GM19328 (cell line): Measurements from ENCODE around the gene VEGFA.

Experiments
- ATAC-seq: cut with Tn5 transposase; IDR thresholded peaks from one replicate; pipeline ENCODE4 v1.9.1; 2021; ENCODE audit warnings: mild to moderate bottlenecking, moderate library complexity; ENCODE audit not compliant: unreplicated experiment

Gene VEGFA

GRCh38 chr6:43771858-43772680 lies 2.1 kb downstream of the VEGFA start:
- no peak for ATAC-seq

GRCh38 chr6:43772681-43773049 lies 2.7 kb downstream of the VEGFA start:
- ATAC-seq, result no peak

GRCh38 chr6:43773050-43773979 lies 3.3 kb downstream of the VEGFA start:
- no peak for ATAC-seq

DNA sequence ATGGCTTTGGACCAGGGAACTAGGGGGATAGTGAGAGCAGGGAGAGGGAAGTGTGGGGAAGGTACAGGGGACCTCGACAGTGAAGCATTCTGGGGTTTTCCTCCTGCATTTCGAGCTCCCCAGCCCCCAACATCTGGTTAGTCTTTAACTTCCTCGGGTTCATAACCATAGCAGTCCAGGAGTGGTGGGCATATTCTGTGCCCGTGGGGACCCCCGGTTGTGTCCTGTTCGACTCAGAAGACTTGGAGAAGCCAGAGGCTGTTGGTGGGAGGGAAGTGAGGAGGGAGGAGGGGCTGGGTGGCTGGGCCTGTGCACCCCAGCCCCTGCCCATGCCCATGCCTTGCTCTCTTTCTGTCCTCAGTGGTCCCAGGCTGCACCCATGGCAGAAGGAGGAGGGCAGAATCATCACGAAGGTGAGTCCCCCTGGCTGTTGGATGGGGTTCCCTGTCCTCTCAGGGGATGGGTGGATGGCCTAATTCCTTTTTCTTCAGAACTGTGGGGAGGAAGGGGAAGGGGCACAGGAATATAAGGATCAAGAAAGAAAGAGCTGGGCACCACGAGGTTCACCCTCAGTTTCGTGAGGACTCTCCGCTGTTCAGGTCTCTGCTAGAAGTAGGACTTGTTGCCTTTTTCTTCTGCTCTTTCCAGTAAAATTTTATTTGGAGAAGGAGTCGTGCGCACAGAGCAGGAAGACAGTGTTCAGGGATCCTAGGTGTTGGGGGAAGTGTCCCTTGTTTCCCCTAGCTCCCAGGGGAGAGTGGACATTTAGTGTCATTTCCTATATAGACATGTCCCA lies 4.2 kb downstream of the VEGFA start:
- no peak for ATAC-seq

- no peak for ATAC-seq
These were observed 4.9 kb downstream of the VEGFA start for GRCh38 chr6:43774776-43775534.

DNA sequence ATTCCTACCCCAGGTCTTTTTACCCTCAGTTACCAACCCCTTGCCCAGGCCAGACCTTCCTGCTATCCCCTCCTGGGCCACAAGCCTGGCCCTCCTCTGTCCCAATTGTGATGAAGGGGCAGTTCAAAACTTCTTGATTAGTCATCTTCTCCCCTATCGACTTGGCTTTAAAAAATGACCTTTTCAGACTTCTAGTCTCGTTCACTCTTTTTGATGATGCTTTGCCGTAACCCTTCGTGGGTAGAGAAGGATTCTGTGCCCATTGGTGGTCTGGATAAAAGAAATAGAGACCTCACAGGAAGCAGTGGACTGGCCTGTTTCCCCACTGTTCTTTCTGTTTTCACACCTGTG lies 5.5 kb downstream of the VEGFA start:
- ATAC-seq, result no peak

DNA sequence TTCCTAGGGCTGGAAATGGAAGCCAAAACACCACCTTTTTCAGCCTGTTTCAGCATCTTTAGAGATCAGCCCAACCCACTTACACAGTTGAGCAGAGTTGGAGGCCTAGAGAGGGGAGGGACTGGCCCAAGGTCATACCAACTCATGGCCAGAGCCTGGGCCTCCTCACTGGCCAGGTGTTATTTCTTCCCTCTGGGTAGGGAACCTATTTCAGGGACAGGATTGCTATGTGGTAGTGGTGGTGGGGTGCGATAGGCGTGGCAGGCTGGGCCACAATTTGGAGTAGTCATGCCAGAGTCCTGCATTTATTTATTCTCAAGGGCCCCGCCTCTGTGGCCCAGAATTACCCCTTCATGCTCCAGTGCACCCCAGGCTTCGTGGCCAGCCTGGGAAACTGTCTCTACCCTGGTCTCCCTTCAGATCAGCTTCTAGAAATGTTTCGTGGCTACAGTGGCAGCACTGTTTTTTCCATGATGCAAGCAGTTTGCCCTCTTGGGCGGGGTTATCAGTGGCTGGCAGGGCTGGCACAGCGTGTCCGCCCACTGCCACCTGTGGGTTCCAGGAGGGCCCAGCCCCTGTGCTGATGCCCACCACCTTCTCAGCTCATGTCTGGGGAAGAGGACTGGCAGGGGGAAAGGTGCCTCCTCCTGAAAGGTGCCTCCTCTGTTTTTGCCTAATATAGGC lies 6.2 kb downstream of the VEGFA start:
- no peak for ATAC-seq

- no peak for ATAC-seq
These were observed 7.1 kb downstream of the VEGFA start for GRCh38 chr6:43776799-43777776.

DNA sequence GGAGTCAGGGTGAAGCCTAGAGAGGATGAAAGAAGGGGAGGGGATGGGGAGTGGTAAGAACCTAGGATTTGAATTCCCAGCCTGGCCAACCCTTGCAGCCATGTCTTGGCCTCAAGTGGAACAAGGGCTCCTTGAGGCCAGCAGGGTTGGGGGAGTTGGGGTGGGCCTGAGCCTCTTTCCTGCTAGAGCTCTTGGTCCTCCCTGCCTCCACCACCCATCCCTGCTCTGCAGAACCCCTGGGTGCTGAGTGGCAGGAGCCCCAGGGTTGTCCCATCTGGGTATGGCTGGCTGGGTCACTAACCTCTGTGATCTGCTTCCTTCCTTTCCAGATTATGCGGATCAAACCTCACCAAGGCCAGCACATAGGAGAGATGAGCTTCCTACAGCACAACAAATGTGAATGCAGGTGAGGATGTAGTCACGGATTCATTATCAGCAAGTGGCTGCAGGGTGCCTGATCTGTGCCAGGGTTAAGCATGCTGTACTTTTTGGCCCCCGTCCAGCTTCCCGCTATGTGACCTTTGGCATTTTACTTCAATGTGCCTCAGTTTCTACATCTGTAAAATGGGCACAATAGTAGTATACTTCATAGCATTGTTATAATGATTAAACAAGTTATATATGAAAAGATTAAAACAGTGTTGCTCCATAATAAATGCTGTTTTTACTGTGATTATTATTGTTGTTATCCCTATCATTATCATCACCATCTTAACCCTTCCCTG lies 8.3 kb downstream of the VEGFA start:
- ATAC-seq, result no peak

DNA sequence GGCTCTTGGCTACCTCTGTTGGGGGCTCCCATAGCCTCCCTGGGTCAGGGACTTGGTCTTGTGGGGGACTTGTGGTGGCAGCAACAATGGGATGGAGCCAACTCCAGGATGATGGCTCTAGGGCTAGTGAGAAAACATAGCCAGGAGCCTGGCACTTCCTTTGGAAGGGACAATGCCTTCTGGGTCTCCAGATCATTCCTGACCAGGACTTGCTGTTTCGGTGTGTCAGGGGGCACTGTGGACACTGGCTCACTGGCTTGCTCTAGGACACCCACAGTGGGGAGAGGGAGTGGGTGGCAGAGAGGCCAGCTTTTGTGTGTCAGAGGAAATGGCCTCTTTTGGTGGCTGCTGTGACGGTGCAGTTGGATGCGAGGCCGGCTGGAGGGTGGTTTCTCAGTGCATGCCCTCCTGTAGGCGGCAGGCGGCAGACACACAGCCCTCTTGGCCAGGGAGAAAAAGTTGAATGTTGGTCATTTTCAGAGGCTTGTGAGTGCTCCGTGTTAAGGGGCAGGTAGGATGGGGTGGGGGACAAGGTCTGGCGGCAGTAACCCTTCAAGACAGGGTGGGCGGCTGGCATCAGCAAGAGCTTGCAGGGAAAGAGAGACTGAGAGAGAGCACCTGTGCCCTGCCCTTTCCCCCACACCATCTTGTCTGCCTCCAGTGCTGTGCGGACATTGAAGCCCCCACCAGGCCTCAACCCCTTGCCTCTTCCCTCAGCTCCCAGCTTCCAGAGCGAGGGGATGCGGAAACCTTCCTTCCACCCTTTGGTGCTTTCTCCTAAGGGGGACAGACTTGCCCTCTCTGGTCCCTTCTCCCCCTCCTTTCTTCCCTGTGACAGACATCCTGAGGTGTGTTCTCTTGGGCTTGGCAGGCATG lies 9.2 kb downstream of the VEGFA start:
- no peak for ATAC-seq

DNA sequence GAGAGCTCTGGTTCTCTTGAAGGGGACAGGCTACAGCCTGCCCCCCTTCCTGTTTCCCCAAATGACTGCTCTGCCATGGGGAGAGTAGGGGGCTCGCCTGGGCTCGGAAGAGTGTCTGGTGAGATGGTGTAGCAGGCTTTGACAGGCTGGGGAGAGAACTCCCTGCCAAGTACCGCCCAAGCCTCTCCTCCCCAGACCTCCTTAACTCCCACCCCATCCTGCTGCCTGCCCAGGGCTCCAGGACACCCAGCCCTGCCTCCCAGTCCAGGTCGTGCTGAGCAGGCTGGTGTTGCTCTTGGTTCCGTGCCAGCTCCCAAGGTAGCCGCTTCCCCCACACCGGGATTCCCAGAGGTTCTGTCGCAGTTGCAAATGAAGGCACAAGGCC lies 9.8 kb downstream of the VEGFA start:
- ATAC-seq, result no peak

DNA sequence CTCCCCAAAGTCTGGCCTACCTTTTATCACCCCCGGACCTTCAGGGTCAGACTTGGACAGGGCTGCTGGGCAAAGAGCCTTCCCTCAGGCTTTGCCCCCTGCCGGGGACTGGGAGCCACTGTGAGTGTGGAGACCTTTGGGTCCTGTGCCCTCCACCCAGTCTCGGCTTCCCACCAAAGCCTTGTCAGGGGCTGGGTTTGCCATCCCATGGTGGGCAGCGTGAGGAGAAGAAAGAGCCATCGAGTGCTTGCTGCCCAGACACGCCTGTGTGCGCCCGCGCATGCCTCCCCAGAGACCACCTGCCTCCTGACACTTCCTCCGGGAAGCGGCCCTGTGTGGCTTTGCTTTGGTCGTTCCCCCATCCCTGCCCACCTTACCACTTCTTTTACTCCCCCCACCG lies 10.3 kb downstream of the VEGFA start:
- ATAC-seq, result no peak

DNA sequence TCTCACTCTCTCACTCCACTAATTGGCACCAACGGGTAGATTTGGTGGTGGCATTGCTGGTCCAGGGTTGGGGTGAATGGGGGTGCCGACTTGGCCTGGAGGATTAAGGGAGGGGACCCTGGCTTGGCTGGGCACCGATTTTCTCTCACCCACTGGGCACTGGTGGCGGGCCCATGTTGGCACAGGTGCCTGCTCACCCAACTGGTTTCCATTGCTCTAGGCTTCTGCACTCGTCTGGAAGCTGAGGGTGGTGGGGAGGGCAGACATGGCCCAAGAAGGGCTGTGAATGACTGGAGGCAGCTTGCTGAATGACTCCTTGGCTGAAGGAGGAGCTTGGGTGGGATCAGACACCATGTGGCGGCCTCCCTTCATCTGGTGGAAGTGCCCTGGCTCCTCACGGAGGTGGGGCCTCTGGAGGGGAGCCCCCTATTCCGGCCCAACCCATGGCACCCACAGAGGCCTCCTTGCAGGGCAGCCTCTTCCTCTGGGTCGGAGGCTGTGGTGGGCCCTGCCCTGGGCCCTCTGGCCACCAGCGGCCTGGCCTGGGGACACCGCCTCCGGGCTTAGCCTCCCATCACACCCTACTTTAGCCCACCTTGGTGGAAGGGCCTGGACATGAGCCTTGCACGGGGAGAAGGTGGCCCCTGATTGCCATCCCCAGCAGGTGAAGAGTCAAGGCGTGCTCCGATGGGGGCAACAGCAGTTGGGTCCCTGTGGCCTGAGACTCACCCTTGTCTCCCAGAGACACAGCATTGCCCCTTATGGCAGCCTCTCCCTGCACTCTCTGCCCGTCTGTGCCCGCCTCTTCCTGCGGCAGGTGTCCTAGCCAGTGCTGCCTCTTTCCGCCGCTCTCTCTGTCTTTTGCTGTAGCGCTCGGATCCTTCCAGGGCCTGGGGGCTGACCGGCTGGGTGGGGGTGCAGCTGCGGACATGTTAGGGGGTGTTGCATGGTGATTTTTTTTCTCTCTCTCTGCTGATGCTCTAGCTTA lies 11.2 kb downstream of the VEGFA start:
- no peak for ATAC-seq

DNA sequence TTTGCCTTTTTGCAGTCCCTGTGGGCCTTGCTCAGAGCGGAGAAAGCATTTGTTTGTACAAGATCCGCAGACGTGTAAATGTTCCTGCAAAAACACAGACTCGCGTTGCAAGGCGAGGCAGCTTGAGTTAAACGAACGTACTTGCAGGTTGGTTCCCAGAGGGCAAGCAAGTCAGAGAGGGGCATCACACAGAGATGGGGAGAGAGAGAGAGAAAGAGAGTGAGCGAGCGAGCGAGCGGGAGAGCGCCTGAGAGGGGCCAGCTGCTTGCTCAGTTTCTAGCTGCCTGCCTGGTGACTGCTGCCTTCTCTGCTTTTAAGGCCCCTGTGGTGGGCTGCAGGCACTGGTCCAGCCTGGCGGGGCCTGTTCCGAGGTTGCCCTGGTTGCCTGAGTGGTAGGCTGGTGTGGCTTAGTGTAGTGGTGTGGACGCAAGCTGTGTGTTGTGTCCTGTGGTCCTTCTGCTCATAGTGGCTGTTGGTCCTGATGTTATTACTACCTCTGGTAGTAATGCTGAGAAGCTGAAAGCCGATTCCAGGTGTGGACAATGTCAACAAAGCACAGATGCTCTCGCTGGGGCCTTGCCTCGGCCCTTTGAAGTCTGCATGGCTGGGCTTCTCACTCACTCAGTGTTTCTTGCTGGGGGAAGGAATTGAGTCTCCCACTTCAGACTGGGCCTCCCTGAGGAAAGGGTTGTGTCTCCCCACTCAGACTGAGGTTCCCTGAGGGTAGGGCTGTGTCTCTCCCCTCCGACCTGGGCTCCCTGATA lies 12.1 kb downstream of the VEGFA start:
- ATAC-seq, result no peak

- ATAC-seq, result no peak
These were observed 12.9 kb downstream of the VEGFA start for GRCh38 chr6:43782764-43783513.
